Gastroesophageal sphincter (tissue), 4 donors: ENCODE results near the gene SLC39A11. TPM values are rescaled to one million over a fixed set of nuclear protein-coding genes. Genes with fewer than 3 reads are reported as not detected.

Experiments
- ATAC-seq: fragments of 150-250 bp; one replicate; pipeline ENCODE4 v1.9.1; 2016; ENCODE audit warnings: mild to moderate bottlenecking, moderate library complexity
- H3K27ac ChIP-seq, 4 donors: fragments of 200-600 bp; sonication (generic) in 3 of 4; 1 replicate in 3 of 4; 2 replicates in 1 of 4; pipeline ENCODE4 v1.5.1; 2016 to 2019
- H3K27me3 ChIP-seq: fragments of 200-600 bp; sonication (generic); one replicate; pipeline ENCODE4 v1.5.1; 2019
- H3K36me3 ChIP-seq, 2 donors: fragments of 200-600 bp; sonication (generic); one replicate each; pipeline ENCODE4 v1.5.1; 2019; ENCODE audit warnings: control low read depth in 1 of 2
- H3K4me1 ChIP-seq, 3 donors: fragments of 200-600 bp; sonication (generic); 1 replicate in 2 of 3; 2 replicates in 1 of 3; pipeline ENCODE4 v1.5.1; 2016 to 2019; ENCODE audit warnings: control low read depth in 2 of 3
- H3K4me3 ChIP-seq, 2 donors: fragments of 200-600 bp; sonication (generic); one replicate each; pipeline ENCODE4 v1.5.1; 2019; ENCODE audit warnings: mild to moderate bottlenecking in 1 of 2, moderate library complexity in 1 of 2
- H3K9me3 ChIP-seq, 3 donors: fragments of 200-600 bp; sonication (generic); one replicate each; pipeline ENCODE4 v1.5.1; 2017 to 2019; ENCODE audit warnings: control low read depth in 2 of 3
- CTCF ChIP-seq, 4 experiments: fragments of 200-600 bp in 2 of 4; fragments of 450-650 bp in 2 of 4; sonication (generic) in 1 of 4; IDR thresholded peaks; one replicate each; pipeline ENCODE4 v1.5.1; 2017 to 2019; ENCODE audit warnings: antibody characterized with exemption in 4 of 4, mild to moderate bottlenecking in 2 of 4, moderate library complexity in 2 of 4
- EP300 ChIP-seq: sonication (generic); formaldehyde crosslinking; IDR thresholded peaks from one replicate; pipeline ENCODE4 v1.6.1; 2017; ENCODE audit warnings: antibody characterized with exemption, mild to moderate bottlenecking
- POLR2A ChIP-seq, 2 donors: fragments of 450-650 bp; IDR thresholded peaks; one replicate each; pipeline ENCODE4 v1.6.1; 2017; ENCODE audit warnings: antibody characterized with exemption in 2 of 2, mild to moderate bottlenecking in 2 of 2, moderate library complexity in 1 of 2
- POLR2AphosphoS5 ChIP-seq: sonication (generic); formaldehyde crosslinking; IDR thresholded peaks from one replicate; pipeline ENCODE4 v1.6.1; 2017; ENCODE audit warnings: antibody characterized with exemption
- WGBS, 2 donors: methylation state at CpG; one replicate each; pipeline ENCODE4 v1.1.5; 2018; ENCODE audit warnings: low coverage in 1 of 2; 5-methylcytosine and 5-hydroxymethylcytosine counted together
- total RNA-seq, 4 donors: library from RNA; depleted of rRNA; stranded (reverse); fragments of >200 nt; gene quantifications; one replicate each; pipeline ENCODE4 v1.1.0, GENCODE V29; 2016

Gene SLC39A11
- total RNA-seq, 4 donors from 2014 or later = 11.6 to 16.8 (median 14.5) TPM

- no peaks in the 10 kb centered on the region for H3K36me3 ChIP-seq
- peaks cover 0 to 18% (median 0%) of the 10 kb centered on the region in 3 donors for H3K9me3 ChIP-seq
- peaks cover 3 to 23% (median 10%) of the 10 kb centered on the region in 3 donors for H3K4me1 ChIP-seq
- TF ChIP-seq EP300 (no peak), CTCF (IDR thresholded peaks at IDR 0.05) (no peak), POLR2A (IDR thresholded peaks at IDR 0.05) (no peak), POLR2AphosphoS5 (no peak)
- peak overlapping the region in 2 of 4 donors; percentile 17 to 32 for H3K27ac ChIP-seq
- 34 to 51% methylated on average over 2 to 7 of the region's 7 CpGs for WGBS, 2 donors
- no peak overlapping the region for H3K4me3 ChIP-seq
- H3K27me3 ChIP-seq = no peaks in the 10 kb centered on the region
- ATAC-seq = no peak
These were observed 49.4 kb downstream of the SLC39A11 start for GRCh38 chr17:73042809-73043685.

- H3K27ac ChIP-seq = no peak overlapping the region
- H3K36me3 ChIP-seq = peaks cover 0 to 4% of the 10 kb centered on the region in 2 donors
- no peak for ATAC-seq
- H3K4me1 ChIP-seq = peaks cover 3 to 23% (median 10%) of the 10 kb centered on the region in 3 donors
- no peak for TF ChIP-seq EP300
- TF ChIP-seq POLR2AphosphoS5 = no peak
- TF ChIP-seq CTCF (IDR thresholded peaks at IDR 0.05) = no peak
- TF ChIP-seq POLR2A (IDR thresholded peaks at IDR 0.05) = no peak
- WGBS, 2 donors = 78 to 90% methylated on average over 2 to 5 of the region's 5 CpGs
- no peaks in the 10 kb centered on the region for H3K27me3 ChIP-seq
- peaks cover 0 to 18% (median 0%) of the 10 kb centered on the region in 3 donors for H3K9me3 ChIP-seq
- H3K4me3 ChIP-seq = no peak overlapping the region
These were observed 50.3 kb downstream of the SLC39A11 start for GRCh38 chr17:73042225-73042624.

DNA sequence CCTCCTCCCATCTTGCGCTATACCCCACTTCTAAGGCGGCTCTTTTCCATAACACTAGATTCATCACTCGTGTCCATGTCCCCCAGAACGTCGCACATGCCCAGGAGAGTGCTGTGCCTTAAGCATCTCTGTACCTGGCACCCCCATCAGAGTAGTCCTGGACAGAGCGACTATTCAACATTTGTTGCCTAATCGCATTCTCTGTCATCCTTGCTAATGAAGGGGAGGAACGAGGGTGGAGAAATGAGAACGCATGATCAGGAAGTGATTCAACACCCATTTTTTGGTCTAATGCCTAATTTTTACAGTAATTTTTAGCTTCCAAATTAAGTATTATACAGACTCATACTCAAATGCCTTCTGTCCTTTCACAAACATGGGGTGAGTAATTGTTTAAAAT is 53.2 kb downstream of the SLC39A11 start:
- no peak for ATAC-seq
- Histone ChIP-seq H3K27ac (no peak overlapping the region), H3K36me3 (peaks cover 0 to 5% of the 10 kb centered on the region in 2 donors), H3K4me3 (no peak overlapping the region), H3K4me1 (peaks cover 3 to 18% (median 10%) of the 10 kb centered on the region in 3 donors), H3K27me3 (no peaks in the 10 kb centered on the region), H3K9me3 (peaks cover 0 to 18% (median 0%) of the 10 kb centered on the region in 3 donors)
- 82 to 90% methylated on average over 4 to 9 of the region's 9 CpGs for WGBS, 2 donors
- TF ChIP-seq POLR2AphosphoS5 (no peak), POLR2A (IDR thresholded peaks at IDR 0.05) (no peak), CTCF (IDR thresholded peaks at IDR 0.05) (no peak)

GRCh38 chr17:73031472-73031871 is 61.0 kb downstream of the SLC39A11 start:
- WGBS, 2 donors = 90 to 92% methylated on average over 6 to 8 of the region's 8 CpGs
- H3K9me3 ChIP-seq = no peaks in the 10 kb centered on the region
- TF ChIP-seq POLR2AphosphoS5 (no peak), EP300 (no peak), CTCF (IDR thresholded peaks at IDR 0.05) (no peak), POLR2A (IDR thresholded peaks at IDR 0.05) (no peak)
- H3K27ac ChIP-seq = no peak overlapping the region
- no peaks in the 10 kb centered on the region for H3K27me3 ChIP-seq
- H3K4me1 ChIP-seq = no peaks in the 10 kb centered on the region
- ATAC-seq = no peak
- H3K36me3 ChIP-seq = peaks cover 0 to 24% of the 10 kb centered on the region in 2 donors
- no peak overlapping the region for H3K4me3 ChIP-seq

DNA sequence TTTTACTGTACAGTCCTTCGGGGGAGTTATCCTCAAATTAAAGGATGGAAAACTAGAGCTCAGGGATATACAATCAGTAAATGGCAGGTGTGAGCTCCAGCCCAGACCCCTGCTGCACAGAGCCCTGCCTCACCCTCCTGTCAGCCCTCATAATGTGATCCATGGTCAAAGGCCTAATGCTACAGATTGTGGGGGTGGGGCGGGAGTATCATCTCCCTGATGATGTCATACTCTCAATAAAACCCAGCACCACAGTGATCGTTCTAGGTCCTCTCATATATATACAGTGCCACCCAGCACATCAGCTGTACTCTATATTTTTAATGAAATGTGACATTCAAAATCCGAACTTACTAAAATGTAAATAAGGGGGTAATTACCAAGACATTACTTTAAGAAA is 61.5 kb downstream of the SLC39A11 start:
- no peaks in the 10 kb centered on the region for H3K4me1 ChIP-seq
- H3K4me3 ChIP-seq = no peak overlapping the region
- WGBS, 2 donors = 85 to 94% methylated on average over 2 to 4 of the region's 4 CpGs
- H3K36me3 ChIP-seq = peaks cover 0 to 24% of the 10 kb centered on the region in 2 donors
- ATAC-seq = no peak
- H3K27ac ChIP-seq = no peak overlapping the region
- no peaks in the 10 kb centered on the region for H3K9me3 ChIP-seq
- H3K27me3 ChIP-seq = no peaks in the 10 kb centered on the region
- TF ChIP-seq POLR2AphosphoS5 (no peak), CTCF (IDR thresholded peaks at IDR 0.05) (no peak), POLR2A (IDR thresholded peaks at IDR 0.05) (no peak), EP300 (no peak)
